CD4-positive, alpha-beta T cell treated with Interleukin-12 subunit alpha and Interleukin-12 subunit beta, for 1 hour (primary cell): ENCODE data around the gene CENPE.

Experiments
- DNase-seq: peaks from one replicate; pipeline ENCODE4 v3.0.0-alpha.2; 2020

Gene CENPE

GRCh38 chr4:103074744-103075434, 123.3 kb downstream of the CENPE start:
- DNase-seq: no peak

- no peak for DNase-seq
Observed at GRCh38 chr4:103073792-103074438, 124.2 kb downstream of the CENPE start.

GRCh38 chr4:103067841-103068547, 130.1 kb downstream of the CENPE start:
- DNase-seq: no peak

GRCh38 chr4:103060453-103061148, 137.5 kb downstream of the CENPE start:
- no peak for DNase-seq
